Thyroid gland (tissue), 4 donors: ENCODE measurements around the gene STPG1. TPM values are rescaled to one million over a fixed set of nuclear protein-coding genes. Genes with fewer than 3 reads are reported as not detected.
A peak's percentile ranks its signal among the peaks of the same experiment; 100 is the strongest.

Experiments used
- DNase-seq, 2 donors: peaks; one replicate each; pipeline ENCODE4 v3.0.0-alpha.2; 2019
- H3K27ac ChIP-seq, 3 donors: fragments of 200-600 bp; sonication (generic); 1 replicate in 2 of 3; 2 replicates in 1 of 3; pipeline ENCODE4 v1.5.1; 2016 to 2019; ENCODE audit warnings: mild to moderate bottlenecking in 1 of 3, moderate library complexity in 1 of 3
- H3K27me3 ChIP-seq: fragments of 200-600 bp; sonication (generic); one replicate; pipeline ENCODE4 v1.5.1; 2019
- H3K36me3 ChIP-seq, 2 donors: fragments of 200-600 bp; sonication (generic); one replicate each; pipeline ENCODE4 v1.5.1; 2016 to 2019
- H3K4me1 ChIP-seq, 2 donors: fragments of 200-600 bp; sonication (generic); one replicate each; pipeline ENCODE4 v1.5.1; 2017 to 2019
- H3K4me3 ChIP-seq, 3 donors: fragments of 200-600 bp; sonication (generic); replicated peaks in 1 of 3; 1 replicate in 2 of 3; 2 replicates in 1 of 3; pipeline ENCODE4 v1.5.1; 2016; ENCODE audit warnings: mild to moderate bottlenecking in 1 of 3
- H3K9me3 ChIP-seq: fragments of 200-600 bp; sonication (generic); one replicate; pipeline ENCODE4 v1.5.1; 2017
- CTCF ChIP-seq, 6 experiments: fragments of 200-600 bp in 3 of 6; fragments of 450-650 bp in 3 of 6; sonication (generic) in 3 of 6; IDR thresholded peaks; one replicate each; pipeline ENCODE4 v1.5.1; 2016 to 2019; ENCODE audit warnings: antibody characterized with exemption in 6 of 6, mild to moderate bottlenecking in 2 of 6, inconsistent platforms in 1 of 6, moderate library complexity in 1 of 6
- POLR2A ChIP-seq, 2 donors: fragments of 450-650 bp; IDR thresholded peaks; one replicate each; pipeline ENCODE4 v1.6.1; 2017; ENCODE audit warnings: antibody characterized with exemption in 2 of 2, mild to moderate bottlenecking in 2 of 2, moderate library complexity in 1 of 2
- WGBS, 2 donors: methylation state at CpG; one replicate each; pipeline ENCODE4 v1.1.5; 2017; 5-methylcytosine and 5-hydroxymethylcytosine counted together
- intact Hi-C: fragments of 100-400 bp; cut with DNase I; formaldehyde crosslinking; loops from one replicate; pipeline ENCODE4 v1.15.1; 2023
- total RNA-seq, 4 donors: library from RNA; depleted of rRNA; stranded (reverse); fragments of >200 nt; gene quantifications; one replicate each; pipeline ENCODE4 v1.2.3, GENCODE V29; 2016

Gene STPG1
- total RNA-seq, 4 donors from 2014 or later: 5.2 to 8.9 (median 7.0) TPM

GRCh38 chr1:24443241-24443656 is 29.7 kb upstream of the STPG1 start:
- H3K9me3 ChIP-seq: no peaks in the 10 kb centered on the region
- peaks cover 10 to 27% of the 10 kb centered on the region in 2 donors for H3K4me1 ChIP-seq
- H3K36me3 ChIP-seq: no peaks in the 10 kb centered on the region
- no peak overlapping the region for H3K4me3 ChIP-seq
- TF ChIP-seq POLR2A (IDR thresholded peaks at IDR 0.05) (no peak), CTCF (IDR thresholded peaks at IDR 0.05) (no peak)
- DNase-seq: no peak
- H3K27ac ChIP-seq: peak overlapping the region; percentile 28 to 37 (median 28)
- intact Hi-C loops: no loop called here
- H3K27me3 ChIP-seq: no peaks in the 10 kb centered on the region
- 26 to 29% methylated on average over 2 of the region's 2 CpGs for WGBS, 2 donors

GRCh38 chr1:24442764-24443163 is 29.2 kb upstream of the STPG1 start:
- Histone ChIP-seq H3K4me1 (peaks cover 10 to 31% of the 10 kb centered on the region in 2 donors), H3K27ac (peak overlapping the region in 2 of 3 donors; percentile 28), H3K9me3 (no peaks in the 10 kb centered on the region), H3K4me3 (no peak overlapping the region), H3K36me3 (no peaks in the 10 kb centered on the region), H3K27me3 (no peaks in the 10 kb centered on the region)
- peak; percentile 60 to 68 for DNase-seq
- intact Hi-C loops: no loop called here
- TF ChIP-seq CTCF (IDR thresholded peaks at IDR 0.05) (no peak), POLR2A (IDR thresholded peaks at IDR 0.05) (no peak)

GRCh38 chr1:24441996-24442668 is 28.6 kb upstream of the STPG1 start:
- intact Hi-C loops: no loop called here
- no peaks in the 10 kb centered on the region for H3K9me3 ChIP-seq
- 95 to 98% methylated on average over 14 of the region's 14 CpGs for WGBS, 2 donors

GRCh38 chr1:24441480-24441879 is 27.9 kb upstream of the STPG1 start:
- Histone ChIP-seq H3K9me3 (no peaks in the 10 kb centered on the region), H3K27me3 (no peaks in the 10 kb centered on the region), H3K4me3 (no peak overlapping the region), H3K27ac (no peak overlapping the region), H3K36me3 (no peaks in the 10 kb centered on the region), H3K4me1 (peaks cover 10 to 34% of the 10 kb centered on the region in 2 donors)
- TF ChIP-seq POLR2A (IDR thresholded peaks at IDR 0.05): no peak
- no peak for TF ChIP-seq CTCF (IDR thresholded peaks at IDR 0.05)
- intact Hi-C loops: no loop called here
- 88 to 89% methylated on average over 7 of the region's 7 CpGs for WGBS, 2 donors
- DNase-seq: no peak

More at GRCh38 chr1:24441996-24442668, 28.6 kb upstream of the STPG1 start:
- DNase-seq: no peak
- H3K36me3 ChIP-seq: no peaks in the 10 kb centered on the region
- H3K27me3 ChIP-seq: no peaks in the 10 kb centered on the region
- TF ChIP-seq CTCF (IDR thresholded peaks at IDR 0.05) (no peak), POLR2A (IDR thresholded peaks at IDR 0.05) (no peak)
- H3K4me1 ChIP-seq: peaks cover 10 to 34% of the 10 kb centered on the region in 2 donors
- no peak overlapping the region for H3K27ac ChIP-seq
- no peak overlapping the region for H3K4me3 ChIP-seq

GRCh38 chr1:24440436-24440835 is 26.9 kb upstream of the STPG1 start:
- intact Hi-C loops: no loop called here
- WGBS, 2 donors: 60 to 93% methylated on average over 1 to 2 of the region's 2 CpGs
- no peak for TF ChIP-seq CTCF (IDR thresholded peaks at IDR 0.05)
- TF ChIP-seq POLR2A (IDR thresholded peaks at IDR 0.05): no peak
- Histone ChIP-seq H3K27me3 (no peaks in the 10 kb centered on the region), H3K4me3 (no peak overlapping the region), H3K9me3 (no peaks in the 10 kb centered on the region), H3K4me1 (peaks cover 10 to 34% of the 10 kb centered on the region in 2 donors), H3K36me3 (no peaks in the 10 kb centered on the region), H3K27ac (no peak overlapping the region)
- DNase-seq: no peak
